Nephron progenitor cell (in vitro differentiated cells): ENCODE results near the gene MIS12.

Experiments
- DNase-seq: peaks from one replicate; pipeline ENCODE4 v3.0.0; 2021
- H3K27ac Mint-ChIP-seq: 2 replicates; pipeline ENCODE4 v1.8.0; 2021; ENCODE audit warnings: mild to moderate bottlenecking, moderate library complexity, mixed read lengths
- H3K27me3 Mint-ChIP-seq: 2 replicates; pipeline ENCODE4 v1.8.0; 2021; ENCODE audit warnings: mild to moderate bottlenecking, low read depth, mixed read lengths; ENCODE audit not compliant: poor library complexity
- H3K36me3 Mint-ChIP-seq: 2 replicates; pipeline ENCODE4 v1.8.0; 2021; ENCODE audit warnings: low read depth, mixed read lengths
- H3K4me1 Mint-ChIP-seq: 2 replicates; pipeline ENCODE4 v1.8.0; 2021; ENCODE audit warnings: mixed read lengths
- H3K4me3 Mint-ChIP-seq: 2 replicates; pipeline ENCODE4 v1.8.0; 2021; ENCODE audit warnings: mild to moderate bottlenecking, moderate library complexity, mixed read lengths
- H3K9me3 Mint-ChIP-seq: 2 replicates; pipeline ENCODE4 v1.8.0; 2021; ENCODE audit warnings: mild to moderate bottlenecking, moderate library complexity, mixed read lengths
- TF ChIP-seq, protein P1 (sequence below): fragments of 200-600 bp; sonication (generic); IDR thresholded peaks from 2 replicates; pipeline ENCODE4 v1.5.0; 2021; ENCODE audit warnings: antibody characterized with exemption

Gene MIS12

DNA sequence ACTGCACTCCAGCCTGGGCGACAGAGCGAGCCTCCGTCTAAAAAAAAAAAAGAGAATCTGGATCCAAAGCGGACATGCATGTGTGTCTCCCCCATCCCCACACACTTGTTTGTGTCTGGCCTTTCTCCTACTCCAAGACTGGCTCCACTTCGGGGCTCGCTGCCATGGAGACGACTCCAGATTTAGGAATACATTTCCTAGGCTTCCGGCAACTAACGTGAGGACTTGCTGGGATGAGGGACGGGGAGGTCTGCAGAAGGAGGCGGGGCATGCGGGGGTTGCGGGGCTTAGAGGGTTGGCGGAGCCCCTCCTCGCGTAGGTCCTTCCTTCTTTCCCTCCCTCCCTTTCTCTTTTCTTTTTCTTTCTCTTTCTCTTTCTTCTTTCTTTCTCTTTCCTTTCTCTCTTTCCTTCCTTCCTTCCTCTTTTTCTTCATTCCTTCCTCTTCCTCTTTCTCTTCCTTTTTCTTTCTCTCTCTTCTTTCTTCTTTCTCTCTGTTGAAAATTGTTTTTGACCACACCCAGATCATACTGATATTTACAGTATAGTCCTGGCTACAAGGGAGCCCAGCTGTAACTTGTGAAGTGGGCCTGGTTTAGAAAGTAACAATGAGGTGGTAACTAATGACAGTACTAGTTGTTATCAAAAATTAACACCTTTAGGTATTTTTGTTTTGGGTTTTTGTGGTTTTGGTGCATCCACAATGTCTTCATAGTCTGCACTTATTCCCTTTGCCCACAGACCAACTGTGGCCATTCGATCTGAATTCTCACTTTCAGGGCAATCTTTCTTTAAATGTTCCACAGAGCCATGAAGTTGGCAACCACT lies 25.2 kb downstream of the MIS12 start:
- Mint-ChIP-seq H3K27ac (no peak overlapping the region), H3K9me3 (no peaks in the 10 kb centered on the region), H3K36me3 (no peaks in the 10 kb centered on the region), H3K4me1 (peaks cover 22% of the 10 kb centered on the region), H3K27me3 (peaks cover 15% of the 10 kb centered on the region), H3K4me3 (no peak overlapping the region)
- no peak for DNase-seq
- TF ChIP-seq, protein P1, sequence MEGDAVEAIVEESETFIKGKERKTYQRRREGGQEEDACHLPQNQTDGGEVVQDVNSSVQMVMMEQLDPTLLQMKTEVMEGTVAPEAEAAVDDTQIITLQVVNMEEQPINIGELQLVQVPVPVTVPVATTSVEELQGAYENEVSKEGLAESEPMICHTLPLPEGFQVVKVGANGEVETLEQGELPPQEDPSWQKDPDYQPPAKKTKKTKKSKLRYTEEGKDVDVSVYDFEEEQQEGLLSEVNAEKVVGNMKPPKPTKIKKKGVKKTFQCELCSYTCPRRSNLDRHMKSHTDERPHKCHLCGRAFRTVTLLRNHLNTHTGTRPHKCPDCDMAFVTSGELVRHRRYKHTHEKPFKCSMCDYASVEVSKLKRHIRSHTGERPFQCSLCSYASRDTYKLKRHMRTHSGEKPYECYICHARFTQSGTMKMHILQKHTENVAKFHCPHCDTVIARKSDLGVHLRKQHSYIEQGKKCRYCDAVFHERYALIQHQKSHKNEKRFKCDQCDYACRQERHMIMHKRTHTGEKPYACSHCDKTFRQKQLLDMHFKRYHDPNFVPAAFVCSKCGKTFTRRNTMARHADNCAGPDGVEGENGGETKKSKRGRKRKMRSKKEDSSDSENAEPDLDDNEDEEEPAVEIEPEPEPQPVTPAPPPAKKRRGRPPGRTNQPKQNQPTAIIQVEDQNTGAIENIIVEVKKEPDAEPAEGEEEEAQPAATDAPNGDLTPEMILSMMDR: no peak

DNA sequence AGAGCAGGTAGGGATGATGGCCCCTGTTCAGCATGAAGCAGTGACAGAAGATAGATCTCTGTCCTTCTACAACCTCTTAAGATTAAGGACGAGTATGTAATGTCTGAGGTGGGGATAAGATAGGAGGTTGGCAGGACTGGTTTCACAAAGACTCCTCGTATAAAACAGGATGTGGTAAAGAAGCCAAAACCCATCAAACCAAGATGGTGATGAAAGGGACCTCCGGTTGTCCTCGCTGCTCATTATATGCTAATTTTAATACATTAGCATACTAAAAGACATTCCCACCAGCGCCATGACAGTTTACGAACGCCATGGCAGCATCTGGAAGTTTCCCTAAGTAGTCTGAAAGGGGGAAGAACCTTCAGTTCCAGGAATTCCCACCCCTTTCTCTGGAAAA lies 27.3 kb downstream of the MIS12 start:
- no peak for DNase-seq
- TF ChIP-seq, protein P1: no peak
- no peak overlapping the region for H3K4me3 Mint-ChIP-seq
- H3K27ac Mint-ChIP-seq: no peak overlapping the region
- no peaks in the 10 kb centered on the region for H3K36me3 Mint-ChIP-seq
- H3K9me3 Mint-ChIP-seq: no peaks in the 10 kb centered on the region
- H3K4me1 Mint-ChIP-seq: peaks cover 27% of the 10 kb centered on the region
- H3K27me3 Mint-ChIP-seq: peaks cover 27% of the 10 kb centered on the region

DNA sequence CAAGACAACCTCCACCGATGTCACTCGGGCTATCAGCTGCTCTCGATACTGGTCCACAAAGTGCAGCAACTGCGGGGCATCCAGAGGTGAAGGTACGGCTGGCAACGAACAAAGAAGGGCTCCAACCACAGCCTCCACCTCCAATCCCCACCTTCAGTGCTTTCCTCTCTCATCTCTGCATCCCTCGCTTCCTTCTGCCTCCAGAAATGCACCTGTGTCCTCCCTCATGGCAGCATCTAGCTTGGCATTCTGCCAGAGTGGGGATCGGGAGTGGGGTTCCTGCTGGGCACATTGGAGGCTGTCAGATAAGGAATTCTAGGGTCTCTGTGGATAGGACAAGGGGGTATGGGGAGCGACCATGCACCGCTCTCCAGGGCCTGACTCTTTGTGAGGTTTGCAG lies 28.6 kb downstream of the MIS12 start:
- no peak overlapping the region for H3K4me3 Mint-ChIP-seq
- peaks cover 15% of the 10 kb centered on the region for H3K4me1 Mint-ChIP-seq
- H3K27ac Mint-ChIP-seq: no peak overlapping the region
- no peaks in the 10 kb centered on the region for H3K9me3 Mint-ChIP-seq
- no peak for DNase-seq
- TF ChIP-seq, protein P1: no peak
- H3K27me3 Mint-ChIP-seq: peaks cover 27% of the 10 kb centered on the region
- no peaks in the 10 kb centered on the region for H3K36me3 Mint-ChIP-seq

DNA sequence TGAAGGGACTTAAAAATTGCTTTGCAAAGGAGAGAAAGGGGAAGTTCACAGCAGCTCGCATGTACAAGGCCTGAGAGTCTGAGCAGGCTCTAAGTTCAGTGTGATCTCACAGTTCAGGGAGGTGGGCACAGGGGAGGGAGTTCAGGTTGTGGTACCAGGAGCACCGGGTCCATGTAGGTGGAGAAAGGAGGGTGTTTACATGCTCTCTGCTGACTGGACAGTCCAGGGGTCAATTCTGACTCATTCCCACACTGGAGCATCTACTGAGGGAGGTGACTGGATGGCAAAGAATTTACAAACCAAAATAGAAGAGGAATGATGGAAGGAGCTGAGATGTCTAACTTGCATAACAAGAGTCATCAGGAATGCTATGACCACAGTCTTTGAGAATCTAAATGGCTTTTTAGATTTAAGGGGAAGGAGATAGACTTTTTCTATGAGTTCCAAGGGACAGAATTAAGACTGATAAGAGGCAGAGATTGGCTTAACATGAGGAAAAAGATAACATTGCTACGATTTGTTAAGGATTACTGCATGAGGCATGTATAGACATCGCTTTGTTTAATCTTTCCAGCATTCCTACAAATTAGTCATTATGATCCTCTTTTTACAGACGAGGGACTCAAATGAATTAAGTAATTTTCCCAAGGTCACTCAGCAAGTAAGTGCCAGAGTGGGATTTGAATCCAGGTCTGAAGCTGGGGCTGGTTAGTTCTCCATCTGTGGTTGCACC lies 29.9 kb downstream of the MIS12 start:
- no peak for DNase-seq
- peak overlapping the region; percentile 79 for H3K27ac Mint-ChIP-seq

DNA sequence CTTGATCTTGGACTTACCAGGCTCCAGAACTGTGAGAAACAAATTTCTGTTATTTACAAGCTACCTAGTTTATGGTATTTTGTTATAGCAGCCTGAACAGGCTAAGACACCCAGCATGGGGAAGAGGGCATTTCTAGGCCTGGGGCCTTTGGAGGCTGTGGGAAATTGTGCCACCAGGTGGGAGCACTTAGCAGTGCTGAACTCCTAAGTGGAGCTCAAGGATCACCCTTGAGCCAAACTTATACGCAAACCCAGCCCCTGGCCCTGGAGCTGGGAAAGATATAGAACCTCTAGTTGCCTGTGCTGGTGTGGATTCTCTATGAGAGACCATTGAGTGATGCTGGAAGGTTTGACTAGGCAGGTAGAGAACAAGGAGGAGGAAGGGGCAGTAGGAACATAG lies 36.1 kb downstream of the MIS12 start:
- no peaks in the 10 kb centered on the region for H3K36me3 Mint-ChIP-seq
- no peak overlapping the region for H3K27ac Mint-ChIP-seq
- no peaks in the 10 kb centered on the region for H3K9me3 Mint-ChIP-seq
- H3K4me1 Mint-ChIP-seq: peaks cover 42% of the 10 kb centered on the region
- TF ChIP-seq, protein P1: no peak
- no peak for DNase-seq
- H3K27me3 Mint-ChIP-seq: peaks cover 19% of the 10 kb centered on the region
- no peak overlapping the region for H3K4me3 Mint-ChIP-seq

More for the DNA sequence above, 29.9 kb downstream of the MIS12 start:
- TF ChIP-seq, protein P1: no peak
- peaks cover 22% of the 10 kb centered on the region for H3K4me1 Mint-ChIP-seq
- no peaks in the 10 kb centered on the region for H3K9me3 Mint-ChIP-seq
- no peak overlapping the region for H3K4me3 Mint-ChIP-seq
- H3K27me3 Mint-ChIP-seq: peaks cover 25% of the 10 kb centered on the region
- no peaks in the 10 kb centered on the region for H3K36me3 Mint-ChIP-seq
